NCI-H1048 (cell line): ENCODE results near the gene LCP2.

Experiments
- DNase-seq: peaks from one replicate; lab custom pipeline; 2025; lab: John Stamatoyannopoulos, UW

LCP2 gene

DNA sequence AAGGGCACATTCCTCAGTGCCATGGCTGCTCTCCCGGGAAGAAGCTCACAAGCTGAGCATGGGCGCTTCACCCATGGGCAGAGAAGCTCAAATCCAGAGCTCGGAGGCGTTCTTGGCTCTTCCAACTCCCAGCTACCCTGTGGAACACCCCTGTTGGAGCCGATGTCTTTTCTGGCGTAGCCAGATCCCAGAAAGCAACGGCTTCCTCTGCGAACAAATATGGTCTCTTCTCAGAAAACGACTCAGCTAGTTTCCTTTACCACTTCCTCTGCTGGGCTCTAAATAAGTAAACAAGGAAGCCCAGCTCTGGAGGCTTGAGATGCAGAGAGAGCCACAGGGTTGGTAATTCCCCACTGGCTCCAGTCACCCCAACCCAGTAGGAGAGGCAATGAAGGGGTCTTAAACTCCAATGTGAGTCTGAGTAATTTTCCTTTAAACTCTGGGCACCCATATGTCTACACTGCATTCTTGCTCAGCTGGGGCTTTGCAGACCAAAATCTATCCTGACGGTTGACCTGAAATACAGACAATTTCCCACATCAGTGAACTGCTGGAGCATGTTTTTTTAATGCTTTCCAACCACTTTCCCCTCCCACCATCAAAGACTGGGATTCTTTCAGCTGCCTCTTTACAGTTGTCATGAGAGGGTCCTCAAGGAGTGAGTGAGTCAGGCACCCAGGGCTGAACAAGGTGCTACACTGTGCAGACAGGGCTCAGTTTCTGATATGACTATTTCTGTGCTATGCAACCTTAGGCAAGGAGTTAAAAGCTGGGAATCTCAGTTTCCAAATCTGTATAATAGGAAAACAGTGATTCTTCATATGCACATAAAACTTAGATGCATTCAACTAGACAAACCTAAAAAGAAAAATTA, at the start of gene LCP2:
Gene LCP2 (minus strand): TSS at position 189 of the 874 bp plus-strand sequence. CDS start 166 bp downstream, at position 23.
- DNase-seq, result no peak

DNA sequence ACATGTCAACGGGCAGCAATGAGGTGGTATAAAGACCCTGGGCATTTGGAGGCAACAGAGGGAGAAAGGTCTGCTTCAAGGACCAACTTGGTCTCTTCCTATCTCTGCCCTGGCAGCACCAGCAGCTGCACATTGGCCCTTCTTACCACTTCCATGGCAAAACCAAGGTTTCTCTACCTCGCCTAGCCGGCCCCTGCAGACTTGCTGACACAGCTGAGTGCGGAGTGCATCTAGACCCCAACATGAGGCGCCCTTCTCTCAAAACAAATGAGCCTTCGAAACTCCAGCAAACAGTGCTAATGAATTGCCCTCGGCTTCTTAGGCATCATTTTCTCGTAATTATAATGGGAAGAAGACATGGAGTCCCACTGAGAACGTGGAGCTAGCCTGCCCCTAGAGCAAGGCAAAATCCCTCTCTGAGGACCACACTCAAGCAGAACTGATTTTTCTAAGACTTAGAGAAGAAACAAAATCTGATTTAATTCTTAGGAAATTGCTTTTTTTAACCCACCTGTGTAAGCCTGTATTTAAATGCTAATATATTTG, 49.5 kb upstream of the LCP2 start:
- DNase-seq, result no peak

DNA sequence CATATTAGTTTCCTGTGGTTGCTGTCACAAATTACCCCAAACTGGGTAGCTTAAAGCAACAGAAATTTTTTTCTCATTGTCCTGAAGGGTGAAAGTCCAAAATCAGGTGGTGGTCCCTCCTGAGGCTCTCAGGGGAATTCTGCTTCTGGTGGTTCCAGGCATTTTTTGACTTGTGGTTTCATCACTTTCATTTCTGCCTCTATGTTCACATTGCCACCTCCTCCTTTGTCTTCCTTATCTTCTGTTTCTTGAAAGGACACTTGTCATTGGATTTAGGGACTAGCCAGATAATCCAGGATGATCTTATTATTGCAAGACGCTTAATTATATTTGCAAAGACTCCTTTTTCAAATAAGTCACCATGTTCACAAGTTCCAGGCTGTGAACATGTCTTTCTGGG, 48.4 kb upstream of the LCP2 start:
- DNase-seq, result no peak

DNA sequence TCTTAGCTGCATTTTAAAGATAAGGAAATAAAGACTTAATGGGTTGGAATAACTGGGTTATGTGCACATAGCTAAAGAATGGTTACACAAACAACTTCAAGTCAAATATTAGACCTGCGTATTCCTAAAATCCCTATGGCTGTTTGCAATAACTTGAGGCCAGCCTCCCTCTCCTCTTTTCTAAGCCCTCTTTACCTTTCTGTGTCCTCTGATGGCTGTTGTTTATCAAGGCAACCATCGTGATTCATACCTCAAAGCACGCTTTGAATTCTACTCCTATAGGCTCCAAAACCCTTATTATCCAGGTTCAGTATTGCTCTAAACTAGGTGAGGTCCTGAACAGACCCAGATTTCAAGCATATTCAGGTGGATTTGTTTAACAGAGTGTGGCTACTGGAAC, 45.6 kb upstream of the LCP2 start:
- DNase-seq, result no peak

DNA sequence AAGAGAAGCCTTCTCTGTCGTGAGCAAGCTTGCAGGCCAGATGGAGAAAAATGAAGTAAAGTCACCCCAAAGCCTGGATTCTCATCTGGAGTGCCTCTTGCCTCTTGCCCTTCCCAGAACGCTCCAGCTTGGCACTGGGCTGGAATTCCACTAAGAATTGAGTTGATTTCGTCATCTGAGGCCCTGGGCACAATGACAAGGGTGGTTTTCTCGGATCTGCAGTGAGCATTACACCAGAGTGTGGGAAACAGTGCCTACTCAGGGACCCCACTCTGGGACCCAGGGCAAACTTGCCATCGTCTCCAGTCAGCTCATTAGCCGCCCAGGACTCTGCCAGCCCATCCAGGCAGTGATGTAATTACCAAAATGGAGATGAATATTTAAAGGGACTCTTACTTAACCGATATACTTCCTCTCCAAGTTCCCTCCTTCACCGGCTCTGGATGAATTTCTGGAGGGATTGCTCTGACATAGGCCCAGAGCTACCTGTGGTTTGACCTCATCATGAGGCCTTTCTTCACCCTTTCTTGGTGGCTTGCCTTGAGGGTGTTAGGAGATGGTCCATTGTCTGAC, 44.7 kb upstream of the LCP2 start:
- DNase-seq, result no peak

DNA sequence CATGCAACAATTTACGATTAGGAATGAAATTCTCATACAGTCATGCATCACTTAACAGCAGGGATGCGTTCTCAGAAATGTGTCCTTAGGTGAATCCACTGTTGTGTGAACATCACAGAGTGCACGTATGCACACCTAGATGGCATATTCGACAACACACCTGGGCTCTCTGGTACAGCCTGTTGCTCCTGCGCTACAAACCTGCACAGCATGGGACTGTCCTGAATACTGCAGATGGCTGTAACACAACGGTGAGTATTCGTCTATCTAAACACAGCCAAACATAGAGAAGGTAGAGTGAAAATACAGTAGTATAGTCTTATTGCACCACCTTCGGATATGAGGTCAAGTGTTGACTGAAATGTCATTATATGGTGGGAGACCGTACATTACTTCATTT, 44.0 kb upstream of the LCP2 start:
- DNase-seq, result no peak

DNA sequence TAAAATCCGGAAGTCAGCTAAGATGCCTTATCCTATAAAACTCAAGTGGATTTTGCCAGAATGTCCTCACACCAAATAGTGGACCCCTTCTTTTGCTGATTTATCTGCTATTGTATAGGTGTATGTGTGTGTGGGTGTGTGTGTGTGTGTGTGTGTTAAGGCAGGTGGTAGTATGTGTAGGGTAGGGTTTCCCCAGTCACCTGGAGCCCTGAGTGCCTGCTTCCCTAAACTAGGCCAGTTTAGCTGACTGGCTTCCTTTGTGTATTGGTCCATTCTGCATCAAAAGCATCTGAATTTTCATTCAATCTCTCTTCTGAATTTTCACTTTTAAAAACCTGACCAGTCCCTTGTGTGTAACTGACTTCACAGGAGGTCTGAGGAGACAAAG, 42.2 kb upstream of the LCP2 start:
- no peak for DNase-seq

DNA sequence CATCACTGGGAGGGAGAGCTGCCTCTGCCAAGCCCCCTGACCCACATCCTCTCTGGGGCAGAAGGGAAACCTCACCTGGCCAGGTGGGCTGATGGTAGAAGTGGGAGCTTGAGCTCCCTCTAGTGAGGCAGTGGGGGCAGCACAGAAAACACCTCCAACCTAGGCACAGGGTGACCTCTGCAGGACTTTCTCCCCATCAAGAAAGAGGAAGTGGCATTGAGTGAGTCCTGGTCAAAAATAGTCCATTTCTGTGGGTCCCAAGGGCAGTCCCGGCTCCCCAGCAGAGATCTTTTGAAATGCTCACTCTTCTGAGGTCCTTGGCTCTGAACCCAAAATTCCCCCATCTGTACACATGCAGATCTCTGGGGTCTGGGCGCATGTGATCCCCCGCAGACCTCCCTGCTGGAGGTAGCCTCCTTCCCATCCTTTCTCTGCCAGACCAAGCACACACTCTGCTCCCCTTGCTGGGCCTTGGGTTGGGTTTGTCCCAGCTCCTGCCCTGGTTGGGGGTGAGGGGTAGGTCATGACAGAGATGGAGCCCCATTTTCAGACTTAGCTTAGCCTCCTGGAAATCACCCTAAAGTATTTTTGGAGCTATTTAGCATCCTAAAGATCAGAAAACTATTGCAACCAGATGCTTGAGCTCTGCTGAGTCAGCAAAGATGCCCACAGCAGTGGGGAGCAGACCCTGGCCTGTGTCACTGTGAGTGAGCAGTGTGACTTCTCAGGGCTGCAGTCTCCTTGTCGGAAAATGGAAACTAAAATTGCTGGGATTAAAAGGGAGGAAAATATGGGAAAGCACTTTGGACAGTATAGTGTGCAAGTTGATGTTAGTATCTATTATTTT, 41.6 kb upstream of the LCP2 start:
- DNase-seq, result no peak

DNA sequence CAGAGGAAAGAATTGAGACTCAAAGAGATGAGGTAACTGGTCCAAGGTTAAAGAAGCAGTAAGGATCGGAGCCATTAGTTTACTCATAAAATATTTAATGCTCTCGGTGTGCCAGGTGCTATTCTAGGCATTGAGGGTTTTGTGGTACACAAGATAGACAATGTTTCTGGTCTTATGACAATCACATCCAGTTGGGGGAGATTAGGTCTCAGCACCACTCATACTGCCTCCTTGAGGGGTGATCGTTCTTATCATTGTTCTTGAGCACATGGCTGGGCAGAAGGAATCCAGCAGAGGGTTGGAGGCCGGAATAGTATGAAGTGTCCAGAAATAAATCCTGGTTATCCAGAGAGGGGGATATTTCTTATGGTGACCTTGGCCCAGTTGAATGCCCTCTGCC, 40.7 kb upstream of the LCP2 start:
- no peak for DNase-seq

DNA sequence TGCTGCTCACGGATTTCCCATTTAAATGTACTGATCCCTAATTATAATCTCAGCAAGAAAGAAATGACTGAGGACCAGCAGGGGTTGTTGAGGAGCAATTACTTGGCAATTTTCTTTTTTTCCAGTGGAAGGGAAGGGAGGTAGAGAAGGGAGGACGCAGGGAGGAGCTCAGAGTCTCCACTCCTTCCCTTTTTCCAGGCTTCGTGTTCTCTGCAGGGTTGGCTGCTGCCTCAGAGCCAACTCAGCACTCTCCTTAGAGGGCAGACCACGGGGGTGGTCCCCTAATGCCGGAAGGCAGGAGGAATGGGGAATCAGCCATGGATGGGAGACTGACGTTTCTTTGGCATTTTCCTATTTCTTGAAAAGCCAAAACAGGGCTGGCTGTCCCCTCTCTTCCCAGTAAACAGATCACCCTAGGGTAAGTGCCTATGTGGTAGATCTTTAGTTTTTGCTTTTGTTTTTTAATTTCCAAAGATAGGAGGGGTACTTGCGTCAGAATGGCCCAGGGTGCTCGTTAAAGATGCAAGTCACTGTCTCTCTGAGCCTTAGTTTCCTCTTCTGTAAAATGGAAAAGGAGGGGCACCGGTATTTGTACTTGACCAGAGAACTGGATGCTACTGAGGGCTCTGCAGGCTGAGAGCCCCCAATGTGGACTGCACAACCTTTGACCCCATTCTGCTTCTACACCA, 39.6 kb upstream of the LCP2 start:
- DNase-seq, result no peak

DNA sequence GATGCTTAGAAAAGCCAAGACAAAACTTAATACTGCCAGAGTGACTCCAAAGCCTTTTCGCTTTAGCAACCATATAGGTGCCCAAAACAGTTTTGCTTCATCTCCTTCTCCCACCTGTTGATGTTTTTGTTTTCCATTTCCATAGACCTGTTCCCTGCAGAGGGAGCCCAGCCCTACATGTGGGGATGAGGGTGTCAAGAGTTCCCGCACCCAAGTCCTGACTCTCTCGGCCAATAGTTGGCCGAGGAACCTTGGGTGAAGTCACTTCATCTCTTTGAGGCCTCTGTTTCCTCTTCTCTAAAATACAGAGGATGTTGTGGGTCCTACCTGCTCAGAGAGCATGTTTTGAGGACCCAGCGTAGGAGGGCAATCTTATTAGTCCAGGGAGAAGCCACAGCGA, 38.5 kb upstream of the LCP2 start:
- DNase-seq, result no peak

DNA sequence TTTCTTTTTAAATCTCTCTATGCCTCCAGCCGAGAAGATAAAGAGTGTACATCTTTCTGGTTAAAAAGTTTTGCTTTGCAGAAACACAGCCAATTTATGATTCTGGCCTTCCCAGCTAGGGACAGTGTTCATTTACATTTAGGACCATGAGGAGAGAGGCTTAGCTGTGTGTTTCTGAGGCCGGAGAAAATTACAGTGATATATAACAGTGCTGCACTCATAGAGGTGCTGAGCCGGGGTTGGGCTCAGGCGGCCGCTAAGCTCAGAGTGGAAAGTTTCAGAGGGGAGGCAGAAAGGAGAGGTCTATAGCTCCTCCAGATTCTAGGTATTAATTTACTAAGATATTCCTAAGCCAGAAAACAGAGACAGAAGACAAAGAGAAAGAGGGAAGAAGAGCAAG, 37.0 kb upstream of the LCP2 start:
- DNase-seq, result no peak

DNA sequence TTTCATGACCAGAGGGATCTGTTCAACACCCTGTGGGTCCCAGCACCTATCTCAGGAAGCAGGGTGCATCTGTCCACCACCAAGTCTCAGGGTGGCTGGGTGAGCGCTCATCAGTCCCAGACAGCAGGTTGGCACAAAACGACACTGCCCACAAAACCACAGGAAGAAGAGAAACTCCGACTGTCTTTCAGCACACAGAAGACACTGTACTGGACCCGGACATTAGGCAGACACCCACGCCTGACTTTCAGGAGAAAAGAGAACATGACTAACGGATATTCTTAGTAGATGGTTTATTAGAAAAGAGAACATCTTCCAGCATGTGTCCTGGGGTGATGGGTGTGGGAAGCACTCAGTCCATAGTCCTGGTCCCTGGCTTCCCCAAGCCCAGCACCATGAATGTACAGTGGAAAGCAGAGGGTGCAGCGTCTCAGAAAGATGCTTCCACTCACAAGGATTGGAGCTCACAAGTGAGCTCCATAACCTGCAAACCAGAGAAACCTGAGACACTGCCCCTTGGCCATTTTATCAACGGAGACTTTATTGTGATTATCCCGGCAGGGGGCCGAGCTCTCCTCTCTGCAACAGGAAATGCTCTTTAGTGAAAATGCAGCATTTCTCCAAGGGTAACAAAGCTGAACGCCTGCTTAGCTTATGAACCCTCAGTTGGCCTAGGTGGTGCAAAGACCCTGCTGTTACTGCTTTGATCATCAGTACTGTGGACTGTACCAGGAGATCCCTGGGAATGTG, 35.8 kb upstream of the LCP2 start:
- no peak for DNase-seq

DNA sequence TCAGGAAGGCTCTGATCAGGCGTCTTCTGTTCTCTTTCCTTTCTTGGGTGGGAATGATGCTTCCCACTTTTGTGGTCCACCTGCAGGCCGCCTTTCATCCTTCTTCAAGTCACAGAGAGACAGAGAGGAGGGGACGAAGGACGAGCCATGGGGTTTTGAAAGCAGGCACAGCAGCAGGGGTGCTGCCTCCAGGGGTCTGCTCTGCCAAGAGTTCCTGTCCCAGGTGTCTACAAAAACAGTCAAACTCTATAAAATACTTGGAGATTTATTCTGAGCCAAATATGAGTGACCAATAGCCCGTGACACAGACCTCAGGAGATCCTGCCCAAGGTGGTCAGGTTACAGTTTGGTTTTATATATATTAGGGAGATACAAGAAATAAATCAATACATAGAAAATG, 34.5 kb upstream of the LCP2 start:
- no peak for DNase-seq

DNA sequence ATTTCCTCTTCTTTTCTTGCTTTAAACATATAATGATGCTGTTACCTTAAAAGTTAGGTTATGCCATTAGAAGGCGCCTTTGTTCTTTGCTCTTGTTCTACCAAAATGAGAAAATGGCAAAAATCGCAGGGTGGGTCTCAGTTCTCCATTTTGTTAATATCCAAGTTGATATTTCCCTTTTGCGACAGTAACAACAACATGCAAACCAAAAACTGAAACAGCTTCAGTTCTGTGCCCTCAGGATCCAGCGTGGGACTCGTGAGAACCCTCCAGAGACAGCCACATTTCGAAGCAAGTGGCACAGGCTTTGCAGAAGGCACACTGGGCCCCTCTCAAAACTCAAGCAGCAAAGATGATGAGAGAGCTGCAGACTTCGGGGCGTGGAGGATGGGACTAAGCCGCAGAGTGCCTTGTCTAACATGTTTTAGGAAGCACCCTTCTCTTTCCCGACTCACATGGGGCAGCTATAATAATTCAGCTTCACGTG, 33.0 kb upstream of the LCP2 start:
- no peak for DNase-seq

DNA sequence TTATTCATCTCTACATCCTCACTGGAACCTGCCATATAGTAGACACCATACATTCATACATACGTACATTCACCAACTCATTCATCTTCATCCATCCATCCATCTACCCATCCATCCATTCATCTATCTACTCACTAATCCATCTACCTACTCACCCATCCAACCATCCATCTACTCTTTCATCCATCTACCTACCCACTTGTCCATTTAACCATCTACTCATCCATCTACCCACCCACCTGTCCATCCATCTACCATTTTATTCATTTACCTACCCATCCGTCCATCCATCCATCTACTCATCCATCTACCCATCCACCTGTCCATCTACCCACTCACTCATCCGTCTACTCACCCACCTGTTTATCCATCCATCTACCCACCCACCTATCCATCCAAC, 31.9 kb upstream of the LCP2 start:
- no peak for DNase-seq

DNA sequence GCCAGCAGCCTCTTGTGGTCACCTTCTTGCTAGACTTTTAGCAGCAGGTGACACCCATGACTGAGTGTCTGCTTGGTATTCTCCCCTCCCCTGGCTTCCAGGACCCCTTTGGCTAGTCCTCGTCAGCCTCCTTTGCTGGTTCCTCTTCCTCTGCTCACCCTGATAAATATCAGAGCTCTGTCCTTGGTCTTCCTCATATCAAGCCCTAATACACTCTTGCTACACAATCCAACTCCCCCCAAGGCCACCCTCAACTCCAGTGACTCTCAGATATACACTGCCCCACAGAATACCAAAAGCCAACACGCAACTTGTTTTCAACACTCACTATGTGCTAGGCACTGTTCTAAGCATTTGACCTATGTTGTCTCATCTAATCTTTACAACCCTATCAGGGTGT, 30.3 kb upstream of the LCP2 start:
- DNase-seq, result no peak

DNA sequence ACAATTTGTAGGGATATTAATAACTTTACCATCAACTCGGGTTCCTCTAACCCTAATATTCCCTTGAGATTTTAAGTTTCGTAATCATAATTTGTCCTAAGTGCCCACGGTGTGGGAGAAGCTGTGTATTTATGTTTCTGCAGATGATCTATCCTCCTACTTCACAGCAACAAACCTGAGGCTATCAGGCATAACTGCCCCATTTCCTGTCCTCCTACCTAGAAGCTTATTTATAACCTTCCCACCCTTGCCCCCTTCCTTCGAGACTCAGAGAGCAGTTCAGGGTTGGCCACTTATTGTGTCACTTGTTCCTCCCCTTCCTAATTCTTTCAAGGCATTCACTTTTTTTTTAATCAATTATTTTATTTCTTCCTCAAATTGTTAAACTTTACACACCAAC, 29.6 kb upstream of the LCP2 start:
- DNase-seq, result no peak

DNA sequence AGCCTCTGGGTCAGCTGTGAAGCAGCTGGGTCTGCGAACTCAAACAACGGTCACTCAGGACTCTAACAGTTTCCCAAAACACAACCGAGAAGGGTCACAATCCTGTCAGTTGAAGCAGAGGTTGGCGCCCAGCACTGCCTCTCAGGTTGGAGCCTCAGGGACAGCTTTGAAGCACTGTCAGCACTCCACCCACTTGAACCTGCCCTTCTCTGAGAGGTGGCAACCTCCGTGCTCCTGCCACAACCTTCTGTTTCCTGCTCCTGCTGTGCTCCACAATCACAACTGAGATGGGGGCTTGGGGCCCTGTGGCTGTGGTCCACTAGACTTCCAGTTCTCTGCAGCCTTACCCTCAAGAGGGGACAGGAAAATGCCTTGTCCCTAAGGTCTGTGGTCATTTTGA, 21.7 kb upstream of the LCP2 start:
- DNase-seq, result no peak

DNA sequence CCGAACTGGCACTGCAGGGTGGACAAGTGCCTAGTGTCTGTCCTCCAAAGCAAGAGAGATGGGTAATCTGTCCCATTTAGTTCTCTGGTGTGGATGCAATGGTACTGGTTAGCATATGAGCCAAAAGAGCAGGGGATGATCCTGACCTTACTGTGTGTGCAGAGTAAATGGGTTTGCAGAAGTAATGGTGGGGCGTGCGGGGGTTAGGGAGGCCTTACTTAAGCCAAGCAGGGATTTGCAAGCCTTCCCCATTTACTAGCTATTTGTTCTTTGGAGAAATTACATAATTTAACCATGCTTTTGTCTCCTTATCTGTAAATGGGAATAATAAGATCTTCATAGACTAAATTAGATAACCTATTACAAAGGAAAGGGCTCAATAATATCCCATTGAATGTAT, 19.9 kb upstream of the LCP2 start:
- DNase-seq, result no peak

DNA sequence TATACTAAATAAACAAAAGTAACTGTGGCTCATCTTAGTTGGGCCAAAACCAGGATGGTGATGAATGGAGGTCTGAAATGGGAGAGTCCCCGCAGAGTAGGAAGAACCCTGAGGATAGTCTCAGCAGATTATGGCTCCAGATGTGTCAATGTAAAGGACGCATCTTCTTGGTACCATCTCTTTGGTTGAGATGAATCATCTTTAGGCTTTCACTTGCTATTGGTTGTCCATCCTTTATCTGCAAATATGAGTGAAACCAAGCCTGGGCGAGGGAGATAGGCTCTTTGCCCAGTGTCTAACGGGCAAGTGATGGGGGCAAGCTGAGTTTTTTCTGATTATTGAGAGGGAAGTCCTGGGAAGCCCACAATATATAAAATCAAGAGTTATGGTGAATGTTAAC, 19.4 kb upstream of the LCP2 start:
- DNase-seq, result no peak
